ENCODE results near the gene TTBK2. TPM values are rescaled to one million over a fixed set of nuclear protein-coding genes. Genes with fewer than 3 reads are reported as not detected.
"Not testable (repeated sequence)": the region's sequence is repeated elsewhere in the genome, so short reads cannot be mapped to it uniquely, and the experiment has no call there.

Gene TTBK2
- total RNA-seq (2014; rRNA removed; shearing (Covaris generic)), result 3.1 and 3.7 TPM in 2 replicates
- polyA plus RNA-seq (2015; cell fraction: cytosol; rRNA removed), result 2.8 and 4.4 TPM in 2 replicates
- polyA plus RNA-seq (2015; cell fraction: nucleus; rRNA removed), result 9.2 and 11.3 TPM in 2 replicates

DNA sequence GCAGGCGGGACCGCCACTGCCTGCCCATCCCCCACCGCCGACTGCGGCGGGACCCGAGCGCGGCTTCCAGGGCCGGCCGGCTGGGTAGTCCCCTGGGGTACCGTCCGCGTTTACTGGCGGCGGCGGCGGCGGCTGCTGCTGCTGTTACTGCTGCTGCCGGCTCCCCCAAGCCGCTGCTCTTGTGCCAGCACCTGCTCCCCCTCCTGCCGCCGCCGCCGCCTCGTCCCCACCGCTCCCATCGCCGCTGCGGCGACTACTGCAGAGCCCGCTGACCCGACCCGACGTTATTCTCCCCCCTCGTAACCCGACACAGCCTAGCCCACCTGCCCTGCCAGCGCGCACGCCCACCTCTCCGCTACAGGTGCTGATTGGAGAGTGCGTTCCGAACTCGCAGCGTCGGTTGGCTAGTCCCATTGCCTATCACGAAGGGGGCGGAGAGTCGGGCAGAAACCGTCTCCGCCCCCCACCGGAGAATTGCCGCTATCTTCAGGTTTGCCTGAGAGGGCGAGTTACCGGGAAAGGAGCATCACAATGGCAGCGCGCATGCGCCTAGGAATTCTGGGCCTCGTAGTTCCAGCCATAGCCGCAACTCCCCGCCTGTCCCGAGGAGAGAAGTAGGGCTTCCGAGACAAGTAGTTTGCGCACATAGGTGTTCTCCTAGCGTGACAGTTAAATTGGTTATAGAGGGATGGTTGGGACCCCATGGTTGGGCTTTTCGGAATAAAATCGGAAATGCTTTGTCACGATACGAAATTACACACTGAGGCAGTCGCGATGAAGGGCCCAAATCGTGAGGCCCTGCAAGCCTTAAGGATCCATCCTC is at the start of gene TTBK2:
TTBK2 (minus strand) TSS at position 260 of the 823 bp plus-strand sequence. CDS start 42,161 bp downstream, outside the sequence.
- peak; percentile 98 for DNase-seq (ENCODE audit: low read depth)

DNA sequence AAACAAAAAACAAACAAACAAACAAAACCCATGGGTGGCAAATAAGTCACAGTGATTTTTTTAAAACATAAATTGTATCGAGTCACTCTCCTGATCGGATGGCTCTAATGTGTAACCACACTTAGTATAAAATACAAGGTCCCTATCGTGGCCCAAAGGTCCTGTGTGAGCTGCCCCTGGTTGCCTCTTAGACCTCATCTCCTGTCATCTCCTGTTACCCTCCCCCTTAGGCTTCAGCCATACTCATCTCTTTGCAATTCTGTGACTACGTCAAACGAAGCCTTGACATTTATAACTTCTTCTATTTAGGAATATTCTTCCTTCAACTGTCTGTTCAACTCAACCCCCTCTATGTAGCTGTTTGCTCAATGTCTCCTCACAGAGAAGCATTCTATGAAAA is 43.9 kb upstream of the TTBK2 start:
- DNase-seq (ENCODE audit: low read depth), result no peak

DNA sequence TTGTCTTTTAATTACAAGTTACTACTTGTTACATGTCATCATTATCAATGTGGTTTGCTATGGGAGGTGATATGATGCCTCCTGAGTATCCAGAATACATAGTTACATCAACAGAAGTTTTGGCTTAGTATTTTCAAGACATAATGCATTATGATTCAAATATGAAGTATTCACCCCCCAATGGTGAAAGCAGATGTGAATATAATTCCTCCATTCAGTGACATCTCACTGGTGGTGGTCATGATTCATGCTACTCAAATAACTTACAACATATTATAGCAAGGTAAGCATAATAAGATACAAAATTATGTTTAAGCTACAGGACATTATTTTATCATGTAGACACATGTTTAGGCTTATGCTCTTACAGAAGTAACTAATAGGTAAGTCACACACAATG is 34.9 kb upstream of the TTBK2 start:
- peak; percentile 20 for DNase-seq (ENCODE audit: low read depth)

DNA sequence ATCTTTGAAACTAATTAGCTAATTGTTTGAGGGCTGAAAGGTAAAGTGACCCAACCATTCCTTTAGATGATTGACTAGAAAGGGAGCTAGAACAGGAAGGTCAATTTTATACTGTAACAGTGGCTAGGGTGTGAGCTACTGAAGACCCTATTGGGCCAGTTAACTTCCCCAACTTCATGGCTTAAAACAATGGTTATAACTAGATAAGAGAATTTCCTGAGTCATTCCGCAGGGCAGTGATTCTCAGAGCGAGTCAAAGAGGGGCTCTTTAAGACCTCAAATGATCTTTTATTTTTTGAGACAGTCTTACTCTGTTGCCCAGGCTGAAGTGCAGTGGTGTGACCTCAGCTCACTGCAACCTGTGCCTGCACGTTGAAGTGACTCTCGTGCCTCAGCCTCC is 33.7 kb upstream of the TTBK2 start:
- no peak for DNase-seq (ENCODE audit: low read depth)

DNA sequence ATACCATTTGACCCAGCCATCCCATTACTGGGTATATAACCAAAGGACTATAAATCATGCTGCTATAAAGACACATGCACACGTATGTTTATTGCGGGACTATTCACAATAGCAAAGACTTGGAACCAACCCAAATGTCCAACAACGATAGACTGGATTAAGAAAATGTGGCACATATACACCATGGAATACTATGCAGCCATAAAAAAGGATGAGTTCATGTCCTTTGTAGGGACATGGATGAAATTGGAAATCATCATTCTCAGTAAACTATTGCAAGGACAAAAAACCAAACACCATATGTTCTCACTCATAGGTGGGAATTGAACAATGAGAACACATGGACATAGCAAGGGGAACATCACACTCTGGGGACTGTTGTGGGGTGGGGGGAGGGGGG is 28.3 kb upstream of the TTBK2 start:
- DNase-seq (ENCODE audit: low read depth), result not testable (repeated sequence)

DNA sequence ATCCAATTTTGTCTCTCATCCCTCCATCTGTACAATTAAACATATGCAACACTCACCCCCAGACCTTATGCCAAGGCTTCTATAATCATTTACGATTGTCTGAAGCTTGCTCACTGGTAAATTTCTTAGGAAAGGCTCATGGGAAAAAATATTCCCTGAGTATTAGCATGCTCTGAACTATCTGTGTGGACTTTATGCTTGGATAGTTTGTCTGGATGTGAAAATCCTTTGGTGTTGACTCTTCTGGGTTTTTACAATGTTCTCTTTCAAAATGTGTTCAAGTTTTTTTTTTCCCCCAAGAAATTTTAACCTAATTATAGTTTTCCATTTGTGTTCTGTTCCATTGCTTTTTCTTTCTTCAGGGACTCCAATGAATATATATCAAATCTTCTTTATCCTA is 19.9 kb upstream of the TTBK2 start:
- DNase-seq (ENCODE audit: low read depth), result no peak

DNA sequence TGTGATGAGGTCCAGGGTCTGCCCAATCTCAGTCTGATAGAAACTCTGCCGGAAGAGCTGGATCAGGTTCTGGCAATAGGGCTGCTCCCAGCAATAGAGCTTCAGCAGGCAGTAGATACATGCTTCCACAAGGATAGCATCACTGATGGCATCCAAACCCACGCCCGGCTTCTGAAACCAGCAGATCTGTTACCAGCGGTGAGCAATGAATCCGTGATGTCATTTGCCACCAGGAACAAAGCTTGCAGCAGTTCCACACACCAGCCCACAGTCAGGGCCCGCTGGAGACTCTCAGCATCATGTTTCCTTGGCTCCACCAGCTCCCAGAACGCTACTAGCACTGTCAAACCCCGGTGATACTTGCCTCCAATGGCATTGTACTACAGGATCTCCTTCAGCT is 19.3 kb upstream of the TTBK2 start:
- DNase-seq (ENCODE audit: low read depth), result no peak

DNA sequence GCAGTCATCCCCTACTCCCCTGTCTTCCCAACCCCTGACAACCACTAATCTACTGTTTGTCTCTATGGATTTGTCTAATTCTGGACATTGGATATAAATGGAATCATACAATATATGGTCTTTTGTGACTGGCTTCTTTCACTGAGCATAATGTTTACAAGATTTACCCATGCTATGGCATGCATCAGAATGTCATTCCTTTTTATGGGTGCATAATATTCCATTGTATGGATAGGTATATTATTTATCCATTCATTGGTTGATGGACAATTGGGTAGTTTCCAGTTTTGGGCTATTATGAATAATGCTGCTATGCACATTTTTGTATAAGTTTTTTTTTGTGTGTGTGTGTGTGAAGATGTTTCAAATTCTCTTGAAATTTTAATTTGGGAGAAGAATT is 16.6 kb upstream of the TTBK2 start:
- DNase-seq (ENCODE audit: low read depth), result no peak

DNA sequence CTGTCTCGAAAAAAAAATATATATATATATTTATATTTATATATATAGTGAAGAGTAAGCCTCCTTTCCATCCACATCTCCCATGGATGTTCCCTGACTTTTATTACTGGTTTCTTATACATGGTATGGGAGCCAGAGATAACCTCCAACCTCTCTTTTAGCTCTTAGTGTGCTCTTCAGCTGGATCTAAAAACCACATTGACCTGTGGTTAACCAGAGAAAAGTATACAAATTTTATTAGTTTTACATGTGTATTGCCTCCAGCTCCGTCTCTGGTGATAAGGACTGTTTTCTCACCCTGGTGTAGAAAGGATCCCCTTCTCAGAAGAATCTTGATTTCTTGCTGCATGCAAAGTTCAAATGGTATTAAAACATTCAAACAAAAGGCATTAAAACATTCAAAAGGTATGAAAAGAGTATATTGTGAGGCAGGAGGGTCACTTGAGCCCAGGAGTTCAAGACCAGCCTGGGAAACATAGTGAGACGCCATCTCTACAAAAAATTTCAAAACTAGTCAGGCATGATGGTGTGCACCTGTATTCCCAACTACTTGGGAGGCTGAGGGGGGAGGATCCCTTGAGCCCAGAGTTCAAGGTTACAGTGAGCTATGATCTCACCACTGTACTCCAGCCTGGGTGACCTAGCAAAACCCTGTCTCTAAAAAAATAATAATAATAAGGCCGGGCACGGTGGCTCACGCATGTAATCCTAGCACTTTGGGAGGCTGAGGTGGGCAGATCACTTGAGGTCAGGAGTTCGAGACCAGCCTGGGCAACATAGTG is 13.5 kb upstream of the TTBK2 start:
- no peak for DNase-seq (ENCODE audit: low read depth)

DNA sequence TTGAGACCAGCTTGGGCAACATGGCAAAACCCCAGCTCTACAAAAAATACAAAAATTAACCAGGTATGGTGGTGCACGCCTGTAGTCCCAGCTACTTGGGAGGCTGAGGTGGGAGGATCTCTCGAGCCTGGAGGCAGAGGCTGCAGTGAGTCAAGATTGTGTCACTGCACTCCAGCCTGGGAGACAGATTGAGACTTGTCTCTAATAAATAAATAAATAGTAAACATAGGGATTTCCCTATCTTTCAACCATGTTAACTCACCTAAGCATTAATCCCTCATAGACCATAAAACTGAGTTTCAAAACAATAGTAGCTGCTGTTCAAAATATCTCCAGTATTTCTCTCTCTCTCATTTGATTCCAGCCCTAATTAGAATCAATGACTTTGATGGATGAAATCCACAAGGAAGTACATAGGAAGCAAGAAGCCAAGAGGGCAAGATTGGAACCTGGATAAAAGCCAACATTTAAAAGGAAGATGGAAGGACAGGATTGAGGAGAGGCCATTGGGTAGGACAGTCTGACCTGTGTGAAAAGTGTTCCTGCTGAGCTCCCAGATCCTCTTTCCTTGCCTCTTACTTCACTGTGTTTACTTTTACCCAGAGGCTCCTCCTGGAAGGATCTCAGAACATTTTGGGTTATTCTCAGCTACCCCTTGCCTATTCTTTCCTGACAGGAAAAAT is 12.4 kb upstream of the TTBK2 start:
- DNase-seq (ENCODE audit: low read depth), result no peak

DNA sequence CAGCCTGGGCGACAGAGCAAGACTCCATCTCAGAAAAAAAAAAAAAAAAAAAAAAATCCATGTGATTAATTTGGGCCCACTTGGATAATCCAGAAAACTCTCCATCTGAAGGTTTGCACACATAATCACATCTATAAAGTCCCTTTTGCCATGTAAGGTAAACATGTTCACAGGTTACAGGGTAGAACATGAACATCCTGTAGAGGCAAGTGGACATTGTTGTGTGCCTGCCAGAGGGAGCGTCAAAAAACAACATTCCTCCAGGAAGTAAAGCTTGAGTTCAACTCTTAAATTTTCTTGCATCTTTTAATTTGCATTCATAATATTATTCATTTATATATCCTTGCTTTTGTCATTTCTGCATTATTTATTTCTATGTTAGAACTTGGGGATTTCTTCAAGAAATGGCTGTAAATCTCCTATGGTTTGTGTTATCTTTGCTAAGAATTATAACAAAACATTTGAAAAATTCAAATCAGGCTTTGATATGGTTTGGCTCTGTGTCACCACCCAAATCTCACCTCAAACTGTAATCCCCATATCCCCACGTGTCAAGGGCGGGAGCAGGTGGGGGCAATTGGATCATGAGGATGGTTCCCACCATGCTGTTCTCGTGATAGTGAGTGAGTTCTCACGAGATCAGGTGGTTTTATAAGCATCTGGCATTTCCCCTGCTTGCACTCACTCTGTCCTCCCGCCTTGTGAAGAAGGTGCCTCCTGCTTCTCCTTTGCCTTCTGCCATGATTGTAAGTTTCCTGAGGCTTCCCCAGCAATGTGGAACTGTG is 11.3 kb upstream of the TTBK2 start:
- DNase-seq (ENCODE audit: low read depth), result no peak

DNA sequence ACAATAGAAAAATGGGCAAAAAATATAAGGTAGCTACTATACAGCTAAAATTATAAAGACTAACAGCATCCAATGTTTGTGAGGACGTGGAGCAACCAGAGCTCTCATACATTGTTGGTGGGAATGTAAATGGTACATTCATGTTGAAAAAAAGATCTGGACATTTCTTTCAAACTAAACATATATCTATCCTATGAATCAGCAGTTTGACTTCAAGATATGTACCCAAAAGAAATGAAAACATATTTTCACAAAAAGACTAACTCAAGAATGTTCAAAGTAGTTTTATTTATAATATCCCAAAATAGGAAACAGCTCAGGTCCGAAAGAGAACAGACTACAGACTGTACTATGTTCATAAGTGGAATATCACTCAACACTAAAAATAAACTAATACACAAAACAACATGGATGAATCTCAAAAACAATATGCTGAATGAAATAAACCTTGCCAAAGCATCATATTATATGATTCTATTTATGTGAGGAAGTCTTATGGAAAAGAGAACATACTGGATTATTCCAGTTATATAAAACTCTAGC is 8.8 kb upstream of the TTBK2 start:
- no peak for DNase-seq (ENCODE audit: low read depth)

DNA sequence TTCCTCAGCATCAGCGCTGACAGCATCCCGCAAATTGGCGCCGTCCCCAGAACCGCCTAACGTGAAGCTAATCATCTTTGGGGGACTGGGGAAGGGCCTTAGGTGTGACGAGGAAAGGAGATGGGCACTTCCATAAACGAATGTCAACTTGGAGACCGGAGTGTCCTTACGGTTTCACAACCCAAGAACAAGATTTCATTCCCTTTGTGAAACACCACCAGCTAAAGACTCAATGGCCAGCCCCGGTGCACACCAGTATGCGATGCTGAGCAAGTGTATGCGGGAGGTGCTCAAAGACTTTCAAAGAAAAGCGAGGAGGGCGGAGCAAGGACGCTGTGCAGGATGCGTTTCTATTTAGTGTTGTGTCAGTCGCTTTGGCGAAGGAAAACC is 759 bp upstream of the TTBK2 start:
- DNase-seq (ENCODE audit: low read depth), result no peak

DNA sequence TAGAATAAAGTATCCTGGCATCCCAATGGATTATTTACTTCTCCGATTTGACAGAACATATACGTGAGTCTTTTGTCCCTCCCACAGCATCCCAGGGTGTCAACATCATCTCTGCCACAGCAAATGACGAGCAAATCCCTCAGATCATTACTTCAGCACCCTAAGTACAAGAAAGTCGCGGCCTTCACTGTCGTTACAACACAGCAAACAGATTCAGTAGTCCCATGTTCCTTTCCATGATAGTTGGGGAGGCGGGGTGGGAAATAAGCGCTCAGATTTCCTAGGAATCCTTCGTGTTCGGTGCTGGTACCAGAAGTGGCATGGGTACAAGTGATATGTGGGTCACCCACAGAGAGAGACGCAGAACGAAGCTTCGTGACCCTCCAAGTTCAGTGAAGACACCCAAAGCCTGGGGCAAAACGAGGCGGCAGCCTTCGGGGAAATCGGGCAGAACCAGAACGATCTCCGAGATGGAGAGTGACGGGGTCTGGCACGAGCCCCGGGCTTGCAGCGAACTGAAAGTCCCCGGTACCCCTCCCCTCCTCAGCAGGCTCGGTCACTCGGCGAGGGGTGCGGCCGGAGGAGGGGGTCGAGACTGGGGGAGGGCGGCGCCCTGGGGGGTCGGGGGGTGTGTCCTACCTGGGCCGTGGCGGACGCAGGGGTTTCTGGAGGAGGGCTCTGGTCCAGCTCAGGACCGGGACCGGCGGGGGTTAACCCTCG is 619 bp downstream of the TTBK2 start:
- peak; percentile 26 for DNase-seq (ENCODE audit: low read depth)

DNA sequence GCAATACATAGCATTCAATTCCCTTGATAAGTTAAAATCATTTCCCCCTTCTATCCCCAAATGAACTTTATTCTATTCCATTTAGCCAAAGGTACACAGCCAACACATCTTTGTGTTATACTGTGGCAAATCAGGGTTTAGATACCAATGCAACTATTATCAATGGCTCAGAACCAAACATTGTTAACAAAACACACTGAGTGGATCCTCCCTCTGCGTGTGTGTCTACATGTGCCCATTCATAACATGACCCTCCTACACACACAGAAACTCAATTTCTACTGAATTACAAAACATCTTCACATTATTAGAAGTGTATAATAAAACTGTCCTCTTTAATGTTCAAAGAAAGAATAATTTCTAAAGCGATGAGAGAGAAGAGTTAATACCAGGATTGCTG is 1.3 kb downstream of the TTBK2 start:
- DNase-seq (ENCODE audit: low read depth), result no peak

DNA sequence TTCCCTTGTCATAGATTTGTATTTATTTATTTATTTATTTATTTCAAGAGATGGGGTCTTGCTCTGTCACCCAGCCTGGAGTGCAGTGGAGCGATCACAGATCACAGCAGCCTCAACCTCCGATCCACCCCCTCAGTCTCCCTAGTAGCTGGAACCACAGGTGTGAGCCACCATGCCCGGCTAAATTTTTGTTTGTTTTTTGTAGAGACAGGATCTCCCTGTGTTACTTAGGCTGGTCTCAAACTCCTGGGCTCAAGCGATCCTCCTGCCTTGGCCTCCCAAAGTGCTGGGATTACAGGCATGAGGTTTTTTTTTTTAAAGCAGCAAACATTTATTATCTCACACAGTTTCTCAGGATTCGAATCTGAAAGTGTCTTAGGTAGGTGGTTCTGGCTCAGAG is 2.5 kb downstream of the TTBK2 start:
- DNase-seq (ENCODE audit: low read depth), result no peak

DNA sequence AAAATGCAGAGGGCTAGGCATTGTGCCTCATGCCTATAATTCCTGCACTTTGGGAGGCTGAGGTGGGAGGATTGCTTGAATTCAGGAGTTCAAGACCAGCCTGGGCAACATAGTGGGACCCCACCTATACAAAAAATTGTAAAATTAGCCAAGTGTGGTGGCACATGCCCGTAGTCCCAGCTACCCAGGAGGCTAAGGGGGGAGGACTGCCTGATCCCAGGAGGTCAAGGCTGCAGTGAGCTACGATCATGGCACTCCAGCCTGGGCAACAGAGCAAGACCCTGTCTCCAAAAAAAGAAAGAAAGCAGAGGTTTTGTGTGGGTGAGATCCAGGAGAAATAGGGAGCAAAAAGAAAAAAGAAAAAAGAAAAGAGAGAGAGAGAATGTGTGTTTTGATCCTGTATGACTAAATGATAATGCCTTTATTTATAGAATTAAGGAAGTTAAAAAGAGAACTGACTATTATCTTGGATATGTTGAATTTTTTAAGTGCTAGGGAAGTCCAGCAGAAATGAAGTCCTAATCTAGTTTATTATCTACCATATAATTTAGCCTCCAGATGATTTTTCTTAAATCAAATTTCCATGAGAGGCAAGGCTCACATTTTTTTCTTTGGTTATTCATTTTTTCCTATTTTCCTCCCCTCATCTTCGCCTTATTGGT is 4.8 kb downstream of the TTBK2 start:
- no peak for DNase-seq (ENCODE audit: low read depth)

DNA sequence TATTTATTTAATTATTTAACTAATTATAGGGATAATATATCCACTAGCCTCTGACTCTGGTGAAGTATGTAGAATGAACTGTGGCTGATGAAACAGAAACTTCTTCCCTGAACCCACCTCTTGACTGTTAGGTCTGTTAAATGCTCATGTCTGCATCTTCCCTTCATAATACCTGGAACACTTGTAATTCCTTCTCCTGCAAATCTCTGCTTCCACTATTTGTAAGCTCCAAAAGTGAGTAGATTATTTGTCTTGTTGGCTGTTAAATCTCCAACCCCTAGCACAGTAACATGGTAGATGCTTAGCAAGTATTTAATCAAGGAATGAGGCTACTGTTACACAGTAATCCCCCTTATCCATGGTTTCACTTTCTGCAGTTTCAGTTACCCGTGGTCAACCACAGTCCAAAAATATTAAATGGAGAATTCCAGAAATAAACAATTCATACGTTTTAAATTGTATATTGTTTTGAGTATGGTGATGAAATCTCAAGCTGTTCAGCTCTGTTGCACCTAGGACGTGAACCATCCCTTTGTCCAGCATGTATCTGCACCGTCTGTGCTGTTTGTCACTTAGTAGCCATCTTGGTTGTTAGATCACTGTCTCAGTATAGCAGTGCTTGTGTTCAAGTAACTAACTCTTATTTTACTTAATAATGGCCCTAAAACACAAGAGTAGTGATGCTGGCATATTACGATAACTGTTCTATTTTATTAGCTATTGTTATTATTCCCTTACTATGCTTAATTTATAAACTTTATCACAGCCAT is 5.7 kb downstream of the TTBK2 start:
- DNase-seq (ENCODE audit: low read depth), result peak; percentile 37

Measured in HT1080 (cell line).